EH (cell line): Measurements from ENCODE around the gene PRR14.

ENCODE experiments used
- DNase-seq: peaks from one replicate; pipeline ENCODE4 v3.0.0-alpha.2; 2015; ENCODE audit warnings: low read depth

The PRR14 gene

GRCh38 chr16:30650369-30651123, at the start of gene PRR14:
Gene PRR14, plus strand, starts transcription at chr16:30650960. Its CDS starts 686 bp downstream, at chr16:30651646.
- peak; percentile 100 for DNase-seq

GRCh38 chr16:30601966-30602365, 48.8 kb upstream of the PRR14 start:
- DNase-seq, result no peak

- DNase-seq, result no peak
Measured at GRCh38 chr16:30602616-30603277, 48.0 kb upstream of the PRR14 start.

GRCh38 chr16:30603945-30604315, 46.8 kb upstream of the PRR14 start:
- peak; percentile 10 for DNase-seq

GRCh38 chr16:30604316-30604947, 46.3 kb upstream of the PRR14 start:
- no peak for DNase-seq

- no peak for DNase-seq
Measured at GRCh38 chr16:30605158-30605557, 45.6 kb upstream of the PRR14 start.

GRCh38 chr16:30606004-30606403, 44.8 kb upstream of the PRR14 start:
- no peak for DNase-seq

- peak; percentile 51 for DNase-seq
Measured at GRCh38 chr16:30609002-30609925, 41.5 kb upstream of the PRR14 start.

- peak; percentile 96 for DNase-seq
Measured at GRCh38 chr16:30609926-30610839, 40.6 kb upstream of the PRR14 start, which contains the start of gene ZNF689. Gene ZNF689, minus strand, starts transcription at chr16:30610389. Its CDS starts 348 bp downstream, at chr16:30610041.

GRCh38 chr16:30615358-30616091, 35.2 kb upstream of the PRR14 start:
- DNase-seq, result peak; percentile 36

- no peak for DNase-seq
Measured at GRCh38 chr16:30619202-30619601, 31.6 kb upstream of the PRR14 start.

- DNase-seq, result no peak
Measured at GRCh38 chr16:30619638-30620037, 31.1 kb upstream of the PRR14 start.

- DNase-seq, result no peak
Measured at GRCh38 chr16:30620169-30620568, 30.6 kb upstream of the PRR14 start.

GRCh38 chr16:30621765-30622164, 29.0 kb upstream of the PRR14 start:
- peak; percentile 56 for DNase-seq

GRCh38 chr16:30622455-30623032, 28.2 kb upstream of the PRR14 start:
- DNase-seq, result no peak

- peak; percentile 17 for DNase-seq
Measured at GRCh38 chr16:30623536-30624283, 27.1 kb upstream of the PRR14 start.

- DNase-seq, result no peak
Measured at GRCh38 chr16:30626236-30626635, 24.5 kb upstream of the PRR14 start.

- peak; percentile 75 for DNase-seq
Measured at GRCh38 chr16:30628628-30629540, 21.9 kb upstream of the PRR14 start.
